GM23248 (cell line): ENCODE results near the gene OR4X1. TPM values are rescaled to one million over a fixed set of nuclear protein-coding genes. Genes with fewer than 3 reads are reported as not detected.
"Not testable (repeated sequence)": the region's sequence is repeated elsewhere in the genome, so short reads cannot be mapped to it uniquely, and the experiment has no call there.

Source experiments
- DNase-seq: peaks from one replicate; pipeline ENCODE4 v3.0.0-alpha.2; 2015
- H2AFZ ChIP-seq: fragments of 200-600 bp; sonication (generic); 2 replicates; pipeline ENCODE4 v1.6.1; 2016; ENCODE audit warnings: antibody characterized with exemption
- H3F3A ChIP-seq: fragments of 200-600 bp; sonication (generic); 2 replicates; pipeline ENCODE4 v1.6.1; 2016; ENCODE audit warnings: mild to moderate bottlenecking, antibody characterized with exemption, mixed run types; ENCODE audit not compliant: insufficient read depth
- H3K27ac ChIP-seq: fragments of 200-600 bp; sonication (generic); 2 replicates; pipeline ENCODE4 v1.5.1; 2016; ENCODE audit warnings: mild to moderate bottlenecking
- H3K27me3 ChIP-seq: fragments of 200-600 bp; sonication (generic); replicated peaks from 2 replicates; pipeline ENCODE4 v1.6.1; 2016; ENCODE audit warnings: mild to moderate bottlenecking; ENCODE audit not compliant: insufficient read depth
- H3K36me3 ChIP-seq: fragments of 200-600 bp; sonication (generic); 2 replicates; pipeline ENCODE4 v1.6.1; 2016; ENCODE audit warnings: low read depth, mild to moderate bottlenecking
- H3K4me1 ChIP-seq: fragments of 200-600 bp; sonication (generic); 2 replicates; pipeline ENCODE4 v1.6.1; 2016; ENCODE audit warnings: mild to moderate bottlenecking; ENCODE audit not compliant: insufficient read depth
- H3K4me2 ChIP-seq: fragments of 200-600 bp; sonication (generic); one replicate; pipeline ENCODE4 v1.6.1; 2016; ENCODE audit warnings: mild to moderate bottlenecking; ENCODE audit not compliant: unreplicated experiment
- H3K4me3 ChIP-seq: fragments of 200-600 bp; sonication (generic); 2 replicates; pipeline ENCODE4 v1.5.1; 2016; ENCODE audit warnings: mild to moderate bottlenecking
- H3K79me2 ChIP-seq: fragments of 200-600 bp; sonication (generic); 2 replicates; pipeline ENCODE4 v1.6.1; 2016; ENCODE audit warnings: mild to moderate bottlenecking; ENCODE audit not compliant: insufficient read depth
- H3K9ac ChIP-seq: fragments of 200-600 bp; sonication (generic); 2 replicates; pipeline ENCODE4 v1.6.1; 2016; ENCODE audit warnings: mild to moderate bottlenecking
- H3K9me2 ChIP-seq: fragments of 200-600 bp; sonication (generic); 2 replicates; pipeline ENCODE4 v1.6.1; 2016; ENCODE audit warnings: mixed run types, mild to moderate bottlenecking, moderate library complexity; ENCODE audit not compliant: insufficient read depth
- H3K9me3 ChIP-seq: fragments of 200-600 bp; sonication (generic); one replicate; pipeline ENCODE4 v1.6.1; 2017; ENCODE audit warnings: low read depth
- H4K20me1 ChIP-seq: fragments of 200-600 bp; sonication (generic); 2 replicates; pipeline ENCODE4 v1.6.0; 2016; ENCODE audit not compliant: insufficient read depth
- EZH2 ChIP-seq: fragments of 200-600 bp; sonication (generic); IDR thresholded peaks from 2 replicates; pipeline ENCODE4 v1.6.1; 2018; ENCODE audit warnings: antibody characterized with exemption, mild to moderate bottlenecking; ENCODE audit not compliant: insufficient read depth, poor library complexity, severe bottlenecking
- EZH2phosphoT487 ChIP-seq: fragments of 200-600 bp; sonication (generic); IDR thresholded peaks from 2 replicates; pipeline ENCODE4 v1.6.1; 2018; ENCODE audit warnings: antibody characterized with exemption, moderate library complexity, mild to moderate bottlenecking, low read depth; ENCODE audit not compliant: insufficient read depth
- WGBS, 2 experiments: methylation state at CpG; one replicate each; pipeline ENCODE4 v1.1.6; 2015 to 2017; ENCODE audit warnings: low lambda C conversion rate in 2 of 2, low coverage in 1 of 2; ENCODE audit errors: missing lambda C conversion rate in 2 of 2; 5-methylcytosine and 5-hydroxymethylcytosine counted together
- in situ Hi-C: fragments of 300-500 bp; cut with MboI; formaldehyde crosslinking; loops from 2 replicates; pipeline ENCODE4 v1.15.0; 2020
- polyA plus RNA-seq: library from polyadenylated mRNA; unstranded; fragments of >200 nt; fragmentation: Nextera tagmentation; extraction: Ambion mirVana; gene quantifications from 2 replicates; pipeline ENCODE4 v1.2.1, GENCODE V29; 2016
- total RNA-seq: library from RNA; depleted of rRNA; stranded (reverse); fragments of >200 nt; shearing (Covaris generic); gene quantifications from 2 replicates; pipeline ENCODE4 v1.2.3, GENCODE V29; 2014; rRNA removed

Gene OR4X1
- total and polyA plus RNA-seq, 2 experiments from 2014 or later = not detected

DNA sequence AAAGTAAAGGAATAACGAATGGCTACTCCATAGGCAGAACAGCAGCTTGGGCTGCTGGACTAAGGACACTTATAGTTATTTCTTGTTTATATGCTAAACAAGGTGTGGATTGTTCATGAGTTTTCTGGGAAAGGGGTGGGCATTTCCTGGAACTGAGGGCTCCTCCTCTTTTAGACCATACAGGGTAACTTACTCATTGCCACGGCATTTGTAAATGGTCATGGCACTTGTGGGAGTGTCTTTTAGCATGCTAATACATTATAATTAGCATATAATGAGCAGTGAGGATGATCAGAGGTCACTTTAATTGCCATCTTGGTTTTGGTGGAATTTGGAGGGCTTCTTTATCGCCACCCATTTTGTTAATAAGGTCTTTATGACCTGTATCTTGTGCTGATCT, 7.0 kb downstream of the OR4X1 start:
- H3K4me3 ChIP-seq = no peak overlapping the region
- no peak for DNase-seq
- TF ChIP-seq EZH2 = no peak
- no peak for TF ChIP-seq EZH2phosphoT487
- H3K36me3 ChIP-seq = no peaks in the 10 kb centered on the region
- H3K27ac ChIP-seq = no peak overlapping the region
- no peaks in the 10 kb centered on the region for H3K9me2 ChIP-seq
- no peak overlapping the region for H2AFZ ChIP-seq
- 8 to 12% methylated on average over 3 of the region's 3 CpGs for WGBS, 2 experiments
- H3K4me1 ChIP-seq = no peaks in the 10 kb centered on the region
- in situ Hi-C loops = no loop called here
- H3F3A ChIP-seq = no peaks in the 10 kb centered on the region
- H3K4me2 ChIP-seq = no peak overlapping the region
- no peak overlapping the region for H3K9ac ChIP-seq
- H3K9me3 ChIP-seq = no peaks in the 10 kb centered on the region
- H3K27me3 ChIP-seq = no peaks in the 10 kb centered on the region
- H4K20me1 ChIP-seq = no peaks in the 10 kb centered on the region
- H3K79me2 ChIP-seq = no peaks in the 10 kb centered on the region

DNA sequence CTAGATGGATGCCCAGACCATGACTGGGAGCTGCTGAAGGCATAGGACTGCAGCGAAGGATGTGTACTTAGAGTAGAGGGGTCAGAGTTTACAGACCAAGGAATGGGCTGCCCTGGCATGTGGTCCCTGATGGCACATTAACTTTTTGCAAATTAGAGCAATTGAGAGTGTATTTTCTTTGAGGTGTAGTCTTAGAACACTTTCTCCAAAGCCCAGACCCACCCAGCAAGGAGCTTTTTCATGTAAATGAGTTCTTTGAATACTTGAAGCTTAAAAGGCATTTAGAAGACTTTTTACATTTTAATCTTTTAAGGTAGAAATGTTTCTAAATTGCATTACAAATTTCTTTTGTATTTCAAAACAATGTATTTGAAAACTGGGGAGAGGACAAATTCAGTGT, 8.9 kb downstream of the OR4X1 start:
- Histone ChIP-seq H3K4me3 (no peak overlapping the region), H3K36me3 (no peaks in the 10 kb centered on the region), H4K20me1 (no peaks in the 10 kb centered on the region), H3F3A (no peaks in the 10 kb centered on the region), H3K79me2 (no peaks in the 10 kb centered on the region), H3K27ac (no peak overlapping the region), H3K9me2 (no peaks in the 10 kb centered on the region), H3K9ac (no peak overlapping the region), H3K9me3 (no peaks in the 10 kb centered on the region), H3K27me3 (no peaks in the 10 kb centered on the region), H3K4me1 (no peaks in the 10 kb centered on the region), H2AFZ (no peak overlapping the region), H3K4me2 (no peak overlapping the region)
- no peak for DNase-seq
- 5 to 7% methylated on average over 1 of the region's 1 CpG for WGBS, 2 experiments
- TF ChIP-seq EZH2phosphoT487 (no peak), EZH2 (no peak)
- in situ Hi-C loops = no loop called here

DNA sequence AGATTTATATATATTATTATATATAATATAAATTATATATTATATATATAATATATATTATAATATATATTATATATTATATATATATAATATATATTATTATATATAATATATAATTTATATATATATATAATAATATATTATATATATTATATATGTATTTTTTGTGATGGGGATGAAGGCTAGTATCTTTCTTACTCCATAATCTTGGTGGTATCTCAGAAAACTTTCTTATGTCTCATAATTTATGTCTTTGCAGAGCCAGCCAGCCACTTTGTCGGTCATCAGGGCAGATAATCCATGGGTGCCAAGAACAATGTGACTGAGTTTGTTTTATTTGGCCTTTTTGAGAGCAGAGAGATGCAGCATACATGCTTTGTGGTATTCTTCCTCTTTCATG, 42.3 kb downstream of the OR4X1 start, which contains the start of gene OR4S1:
TSS of gene OR4S1 (plus strand) at position 301 of the 400 bp plus-strand sequence. CDS start at position 301, 0 bp downstream.
- in situ Hi-C loops = loop anchor here (25.0 kb wide), 1 partner anchor 1681 kb away; the partner anchor contains the start of gene OR4C12
- no peak within 1 kb of the TSS for H3K4me3 ChIP-seq
- no peak for DNase-seq
- H3K9ac ChIP-seq = no peak within 1 kb of the TSS
- 21 to 36% methylated on average over 1 of the region's 1 CpG for WGBS, 2 experiments
- no peaks in the 10 kb centered on the region for H3K36me3 ChIP-seq
- TF ChIP-seq EZH2phosphoT487 (no peak), EZH2 (no peak)
- no peaks in the 10 kb centered on the region for H3K9me3 ChIP-seq
- H4K20me1 ChIP-seq = no peaks in the 10 kb centered on the region
- no peaks in the 10 kb centered on the region for H3K4me1 ChIP-seq
- H3K4me2 ChIP-seq = no peak within 1 kb of the TSS
- no peaks in the 10 kb centered on the region for H3K27me3 ChIP-seq
- H3F3A ChIP-seq = no peaks in the 10 kb centered on the region
- no peak within 1 kb of the TSS for H3K27ac ChIP-seq
- H2AFZ ChIP-seq = no peak within 1 kb of the TSS
- H3K9me2 ChIP-seq = no peaks in the 10 kb centered on the region
- H3K79me2 ChIP-seq = no peaks in the 10 kb centered on the region

DNA sequence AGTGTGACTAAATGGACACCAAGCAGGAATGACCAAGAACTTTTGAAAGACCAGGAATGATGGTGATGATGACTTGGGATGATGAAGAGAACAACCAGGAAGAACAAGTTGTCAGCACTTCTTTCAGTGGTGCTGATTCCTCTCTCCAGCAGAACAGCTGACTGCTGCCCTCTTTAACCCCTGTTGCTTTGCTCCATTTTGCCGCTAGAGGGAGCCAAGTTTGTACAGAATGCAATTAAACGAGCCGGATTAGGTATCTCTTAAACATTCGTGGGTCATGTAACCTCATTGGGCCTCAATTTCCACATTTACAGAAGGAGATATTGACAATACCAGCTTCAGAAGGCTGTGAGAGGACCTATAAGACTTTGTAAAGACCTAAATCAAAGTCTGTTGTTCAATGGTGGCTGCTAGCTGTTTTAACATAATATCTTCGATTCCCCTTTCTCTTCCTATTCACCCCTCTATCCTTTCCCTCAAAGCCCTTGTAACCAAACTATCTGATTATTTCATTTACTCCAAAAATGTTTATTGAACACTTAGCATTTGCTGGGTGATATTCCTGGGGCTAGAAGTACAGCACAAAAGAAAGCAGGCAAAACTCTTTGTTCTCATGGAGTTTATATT, 44.2 kb downstream of the OR4X1 start:
- Histone ChIP-seq H3K9me2 (no peaks in the 10 kb centered on the region), H3K27ac (no peak overlapping the region), H3K4me3 (no peak overlapping the region), H4K20me1 (no peaks in the 10 kb centered on the region), H3K4me2 (no peak overlapping the region), H3K36me3 (no peaks in the 10 kb centered on the region), H3K27me3 (no peaks in the 10 kb centered on the region), H3K4me1 (no peaks in the 10 kb centered on the region), H3F3A (no peaks in the 10 kb centered on the region), H2AFZ (no peak overlapping the region), H3K79me2 (no peaks in the 10 kb centered on the region), H3K9ac (no peak overlapping the region), H3K9me3 (no peaks in the 10 kb centered on the region)
- TF ChIP-seq EZH2 (no peak), EZH2phosphoT487 (no peak)
- peak; percentile 69 for DNase-seq
- in situ Hi-C loops = loop anchor here (25.0 kb wide), 1 partner anchor 1679 kb away; the partner anchor contains the start of gene OR4C12
- 20 to 21% methylated on average over 5 of the region's 5 CpGs for WGBS, 2 experiments

DNA sequence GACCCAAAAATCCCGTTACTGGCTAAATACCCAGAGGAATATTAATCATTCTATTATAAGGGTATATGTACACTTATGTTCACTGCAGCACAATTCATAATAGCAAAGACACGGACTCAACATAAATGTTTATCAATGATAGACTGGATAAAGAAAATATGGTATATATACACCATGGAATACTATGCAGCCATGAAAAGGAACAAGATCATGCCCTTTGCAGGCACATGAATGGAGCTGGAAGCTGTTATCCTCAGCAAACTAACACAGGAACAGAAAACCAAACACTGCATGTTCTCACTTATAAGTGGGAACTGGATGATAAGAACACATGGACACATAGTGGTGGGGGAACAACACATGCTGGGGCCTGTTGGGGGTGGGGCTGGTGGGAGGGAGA, 49.9 kb downstream of the OR4X1 start:
- not testable (repeated sequence) for H3K4me2 ChIP-seq

More for the DNA sequence above, 49.9 kb downstream of the OR4X1 start:
- not testable (repeated sequence) for H4K20me1 ChIP-seq, H3K36me3 ChIP-seq, DNase-seq, H3K79me2 ChIP-seq, H3K9me3 ChIP-seq, H3K9ac ChIP-seq, H3K27ac ChIP-seq, H3K4me1 ChIP-seq, H2AFZ ChIP-seq, H3K27me3 ChIP-seq, H3K9me2 ChIP-seq, H3F3A ChIP-seq, H3K4me3 ChIP-seq
- in situ Hi-C loops = loop anchor here (25.0 kb wide), 1 partner anchor 1674 kb away; the partner anchor contains the start of gene OR4C12
- 2 to 4% methylated on average over 2 of the region's 2 CpGs for WGBS, 2 experiments

Other genes with a start within 250 kb of the OR4X1 start
- gene OR4B1, start 47.1 kb upstream of the OR4X1 start, total RNA-seq = not detected in 2 replicates
- gene OR4B1, start 47.1 kb upstream of the OR4X1 start, polyA plus RNA-seq = not detected in 2 replicates
- gene OR4X2, start 18.8 kb upstream of the OR4X1 start, total RNA-seq = not detected in 2 replicates
- not detected in 2 replicates for gene OR4X2, start 18.8 kb upstream of the OR4X1 start, polyA plus RNA-seq
- not detected in 2 replicates for gene OR4S1, start 42.4 kb downstream of the OR4X1 start, total RNA-seq
- gene OR4S1, start 42.4 kb downstream of the OR4X1 start, polyA plus RNA-seq = not detected in 2 replicates
- gene OR4C3, start 61.1 kb downstream of the OR4X1 start, total RNA-seq = not detected in 2 replicates
- not detected in 2 replicates for gene OR4C3, start 61.1 kb downstream of the OR4X1 start, polyA plus RNA-seq
- not detected in 2 replicates for gene OR4C5, start 102.6 kb downstream of the OR4X1 start, total RNA-seq
- gene OR4C5, start 102.6 kb downstream of the OR4X1 start, polyA plus RNA-seq = not detected in 2 replicates
- gene OR4A47, start 224.9 kb downstream of the OR4X1 start, total RNA-seq = not detected in 2 replicates
- gene OR4A47, start 224.9 kb downstream of the OR4X1 start, polyA plus RNA-seq = not detected in 2 replicates